Fibroblast of lung (primary cell): Measurements from ENCODE around the gene KCND2. TPM values are rescaled to one million over a fixed set of nuclear protein-coding genes. Genes with fewer than 3 reads are reported as not detected.

Experiments used
- DNase-seq, 2 donors: peaks; one replicate each; pipeline versions ENCODE4 v3.0.0 to v3.0.0-alpha.2; 2010; ENCODE audit warnings: low read depth in 2 of 2
- H2AFZ ChIP-seq: 2 replicates; pipeline ENCODE4 v1.5.1; 2012; ENCODE audit warnings: low read length, control low read depth, inconsistent platforms
- H3K27ac ChIP-seq: 2 replicates; pipeline ENCODE4 v1.5.1; 2011; ENCODE audit warnings: low read length, control low read depth; ENCODE audit not compliant: insufficient read depth
- H3K27me3 ChIP-seq: 2 replicates; pipeline ENCODE4 v1.5.1; 2011; ENCODE audit warnings: mild to moderate bottlenecking, low read length; ENCODE audit not compliant: control insufficient read depth, insufficient read depth
- H3K36me3 ChIP-seq: 2 replicates; pipeline ENCODE4 v1.5.1; 2011; ENCODE audit warnings: low read length; ENCODE audit not compliant: control insufficient read depth, insufficient read depth
- H3K4me1 ChIP-seq: 2 replicates; pipeline ENCODE4 v1.5.1; 2011; ENCODE audit warnings: low read length; ENCODE audit not compliant: control insufficient read depth, insufficient read depth; ENCODE audit errors: extremely low read depth
- H3K4me2 ChIP-seq: 2 replicates; pipeline ENCODE4 v1.5.1; 2011; ENCODE audit warnings: low read length, control low read depth; ENCODE audit not compliant: insufficient read depth; ENCODE audit errors: extremely low read depth
- H3K4me3 ChIP-seq, 4 experiments: fragments of 200-600 bp in 1 of 4; sonication (generic) in 1 of 4; replicated peaks in 1 of 4; 2 replicates each; pipeline ENCODE4 v1.5.1; 2011 to 2016; ENCODE audit warnings: low read length in 4 of 4, low read depth in 3 of 4, mild to moderate bottlenecking in 3 of 4, control low read depth in 2 of 4, inconsistent platforms in 1 of 4, mixed read lengths in 1 of 4; ENCODE audit not compliant: insufficient read depth in 1 of 4; ENCODE audit errors: control extremely low read depth in 1 of 4
- H3K79me2 ChIP-seq: 2 replicates; pipeline ENCODE4 v1.5.1; 2012; ENCODE audit warnings: mild to moderate bottlenecking, low read length, inconsistent platforms; ENCODE audit not compliant: control insufficient read depth, insufficient read depth
- H3K9ac ChIP-seq: 2 replicates; pipeline ENCODE4 v1.5.1; 2011; ENCODE audit warnings: mild to moderate bottlenecking, low read length, control low read depth; ENCODE audit not compliant: insufficient read depth
- H3K9me3 ChIP-seq: 2 replicates; pipeline ENCODE4 v1.5.1; 2012; ENCODE audit warnings: low read depth, low read length; ENCODE audit not compliant: control insufficient read depth, insufficient read depth
- H4K20me1 ChIP-seq: 2 replicates; pipeline ENCODE4 v1.5.1; 2011; ENCODE audit warnings: low read length; ENCODE audit not compliant: control insufficient read depth, insufficient read depth; ENCODE audit errors: extremely low read depth
- EZH2 ChIP-seq: IDR thresholded peaks from 2 replicates; pipeline ENCODE4 v1.5.1; 2012; ENCODE audit warnings: low read length, control low read depth, mild to moderate bottlenecking; ENCODE audit errors: missing control alignments
- polyA plus RNA-seq, 2 donors: library from polyadenylated mRNA; depleted of rRNA in 1 of 2; stranded (reverse) in 1 of 2; unstranded in 1 of 2; fragments of >200 nt; gene quantifications; 2 replicates each; pipeline ENCODE4 v1.2.1, GENCODE V29; 2011 to 2012; ENCODE audit warnings: missing spikeins in 1 of 2
- total RNA-seq: library from RNA; depleted of rRNA; stranded (reverse); fragments of >200 nt; gene quantifications from 2 replicates; pipeline ENCODE4 v1.2.1, GENCODE V29; 2014
- TF ChIP-seq, protein P1 (sequence below), 2 donors: IDR thresholded peaks in 1 of 2; conservative IDR thresholded peaks in 1 of 2; 1 replicate in 1 of 2; 2 replicates in 1 of 2; pipeline ENCODE4 v1.5.1; 2011 to 2012; ENCODE audit warnings: low read length in 2 of 2, control low read depth in 1 of 2, inconsistent platforms in 1 of 2, low read depth in 1 of 2, mild to moderate bottlenecking in 1 of 2

The KCND2 gene
- total and polyA plus RNA-seq, 2 donors (not counting 1 experiment from before 2014, with no cell fraction given), result 2.1 to 6.1 TPM

DNA sequence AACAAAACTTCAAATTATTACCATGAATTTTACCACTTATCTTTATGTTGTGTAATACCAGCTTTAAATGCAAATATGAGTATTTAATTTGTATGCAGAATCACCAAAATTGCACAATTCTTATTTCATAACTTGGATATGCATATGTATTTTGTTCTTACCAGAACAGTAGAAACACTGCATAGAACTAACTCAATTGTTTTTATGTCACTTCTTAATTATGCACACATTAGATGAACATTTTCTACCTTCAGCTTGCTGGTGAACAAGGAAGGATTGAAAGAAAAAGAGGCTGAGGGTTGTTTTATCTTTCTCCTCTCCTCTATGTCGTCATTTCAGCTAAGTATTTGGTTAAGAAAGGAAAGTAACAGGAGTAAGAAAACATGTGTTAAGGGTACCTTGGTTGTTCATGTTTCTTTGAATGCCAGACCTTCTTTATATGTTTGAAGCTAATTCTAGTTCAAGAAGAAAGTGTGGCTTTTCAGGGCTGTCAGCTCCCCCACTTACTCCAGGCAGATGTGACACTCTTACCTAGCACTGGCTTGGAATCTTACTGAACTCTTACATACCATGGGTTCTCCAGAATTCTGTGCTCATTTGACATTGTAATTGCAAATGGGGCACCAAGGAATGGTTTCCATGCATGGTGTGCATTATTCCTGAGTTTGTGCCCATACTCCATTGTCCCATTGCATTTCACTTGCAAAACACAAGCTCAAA, 436.4 kb downstream of the KCND2 start:
- no peaks in the 10 kb centered on the region for H3K27me3 ChIP-seq
- H3K79me2 ChIP-seq, result no peaks in the 10 kb centered on the region
- no peak for DNase-seq
- no peak overlapping the region for H3K9ac ChIP-seq
- H3K27ac ChIP-seq, result no peak overlapping the region
- H3K9me3 ChIP-seq, result no peaks in the 10 kb centered on the region
- H3K36me3 ChIP-seq, result no peaks in the 10 kb centered on the region
- no peaks in the 10 kb centered on the region for H4K20me1 ChIP-seq
- no peak overlapping the region for H3K4me3 ChIP-seq
- TF ChIP-seq, protein P1, sequence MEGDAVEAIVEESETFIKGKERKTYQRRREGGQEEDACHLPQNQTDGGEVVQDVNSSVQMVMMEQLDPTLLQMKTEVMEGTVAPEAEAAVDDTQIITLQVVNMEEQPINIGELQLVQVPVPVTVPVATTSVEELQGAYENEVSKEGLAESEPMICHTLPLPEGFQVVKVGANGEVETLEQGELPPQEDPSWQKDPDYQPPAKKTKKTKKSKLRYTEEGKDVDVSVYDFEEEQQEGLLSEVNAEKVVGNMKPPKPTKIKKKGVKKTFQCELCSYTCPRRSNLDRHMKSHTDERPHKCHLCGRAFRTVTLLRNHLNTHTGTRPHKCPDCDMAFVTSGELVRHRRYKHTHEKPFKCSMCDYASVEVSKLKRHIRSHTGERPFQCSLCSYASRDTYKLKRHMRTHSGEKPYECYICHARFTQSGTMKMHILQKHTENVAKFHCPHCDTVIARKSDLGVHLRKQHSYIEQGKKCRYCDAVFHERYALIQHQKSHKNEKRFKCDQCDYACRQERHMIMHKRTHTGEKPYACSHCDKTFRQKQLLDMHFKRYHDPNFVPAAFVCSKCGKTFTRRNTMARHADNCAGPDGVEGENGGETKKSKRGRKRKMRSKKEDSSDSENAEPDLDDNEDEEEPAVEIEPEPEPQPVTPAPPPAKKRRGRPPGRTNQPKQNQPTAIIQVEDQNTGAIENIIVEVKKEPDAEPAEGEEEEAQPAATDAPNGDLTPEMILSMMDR (conservative IDR thresholded peaks at IDR 0.05 in 1 of 2, IDR thresholded peaks at IDR 0.05 in 1 of 2; ENCODE audit: low read depth in 1 of 2, low read length in 2 of 2), result no peak
- TF ChIP-seq EZH2, result no peak
- no peak overlapping the region for H2AFZ ChIP-seq
- no peaks in the 10 kb centered on the region for H3K4me1 ChIP-seq
- no peak overlapping the region for H3K4me2 ChIP-seq

DNA sequence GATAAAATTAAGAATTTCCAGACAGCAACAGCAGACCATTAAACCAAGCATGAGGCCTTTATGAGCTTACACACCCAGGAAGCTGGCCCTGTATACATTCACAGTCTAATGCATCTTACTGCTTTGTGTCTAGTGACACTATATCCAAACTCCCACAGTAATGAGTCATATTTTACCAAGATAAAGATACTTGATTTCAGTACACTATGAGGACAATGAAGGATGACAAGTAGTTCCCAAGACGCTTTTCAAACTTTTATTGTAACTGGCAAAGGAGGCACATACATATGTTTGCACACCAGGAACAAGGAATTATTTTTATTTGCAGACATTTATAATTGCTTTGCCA, 437.0 kb downstream of the KCND2 start:
- TF ChIP-seq EZH2, result no peak
- TF ChIP-seq, protein P1 (conservative IDR thresholded peaks at IDR 0.05 in 1 of 2, IDR thresholded peaks at IDR 0.05 in 1 of 2; ENCODE audit: low read depth in 1 of 2, low read length in 2 of 2), result no peak
- H3K4me2 ChIP-seq, result no peak overlapping the region

DNA sequence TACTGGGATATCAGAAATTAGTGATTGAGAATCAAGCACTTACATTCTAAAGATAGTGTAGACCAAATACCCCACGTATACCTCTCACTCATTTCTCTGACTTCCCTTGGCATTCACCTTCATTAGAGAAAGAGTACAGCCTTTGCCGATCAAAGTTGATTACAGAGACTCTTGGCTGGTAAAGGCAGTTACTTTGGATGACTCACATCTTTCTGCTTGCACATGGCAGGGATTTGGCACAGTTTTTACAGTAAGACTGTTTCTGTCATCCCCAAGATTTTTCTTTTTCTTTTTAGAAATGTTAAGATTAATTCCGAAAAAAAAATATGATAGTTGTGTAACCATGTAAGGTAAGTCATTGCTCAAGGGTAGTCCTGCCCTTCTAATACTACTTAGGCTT, 442.0 kb downstream of the KCND2 start:
- DNase-seq, result peak; percentile 19 to 49

More for the DNA sequence above, 437.0 kb downstream of the KCND2 start:
- Histone ChIP-seq H3K9ac (no peak overlapping the region), H2AFZ (no peak overlapping the region), H4K20me1 (no peaks in the 10 kb centered on the region), H3K36me3 (no peaks in the 10 kb centered on the region), H3K79me2 (no peaks in the 10 kb centered on the region), H3K27me3 (no peaks in the 10 kb centered on the region), H3K4me1 (no peaks in the 10 kb centered on the region), H3K9me3 (no peaks in the 10 kb centered on the region), H3K4me3 (no peak overlapping the region), H3K27ac (no peak overlapping the region)
- peak in 1 of 2 donors; percentile 35 for DNase-seq

More for the DNA sequence above, 442.0 kb downstream of the KCND2 start:
- Histone ChIP-seq H3K4me3 (no peak overlapping the region), H3K9me3 (no peaks in the 10 kb centered on the region), H3K4me1 (no peaks in the 10 kb centered on the region), H3K27me3 (no peaks in the 10 kb centered on the region), H2AFZ (no peak overlapping the region), H3K9ac (no peak overlapping the region), H3K27ac (no peak overlapping the region), H3K4me2 (no peak overlapping the region), H3K36me3 (no peaks in the 10 kb centered on the region), H4K20me1 (no peaks in the 10 kb centered on the region), H3K79me2 (no peaks in the 10 kb centered on the region)
- TF ChIP-seq, protein P1 (conservative IDR thresholded peaks at IDR 0.05 in 1 of 2, IDR thresholded peaks at IDR 0.05 in 1 of 2; ENCODE audit: low read depth in 1 of 2, low read length in 2 of 2), result no peak
- TF ChIP-seq EZH2, result no peak
